Common myeloid progenitor, CD34-positive (primary cell): Measurements from ENCODE around the gene ZNF593OS.

ENCODE experiments used
- CTCF ChIA-PET: fragments of 350-600 bp; sonication (Branson Sonifier 250); formaldehyde crosslinking; loops from one replicate; lab custom pipeline; 2021; ENCODE audit warnings: antibody characterized with exemption; lab: Charles Lee
- POLR2A ChIA-PET: fragments of 350-600 bp; sonication (Branson Sonifier 250); formaldehyde crosslinking; loops from one replicate; lab custom pipeline; 2021; ENCODE audit warnings: antibody characterized with exemption; lab: Charles Lee
- DNase-seq, 3 donors: peaks; one replicate each; pipeline versions ENCODE4 v3.0.0 to v3.0.0-alpha.2; 2013
- H3K27ac ChIP-seq, 2 experiments: 1 replicate in 1 of 2; 2 replicates in 1 of 2; pipeline ENCODE4 v1.7.0; 2013; ENCODE audit warnings: inconsistent platforms in 2 of 2, low read length in 2 of 2, mild to moderate bottlenecking in 2 of 2, low read depth in 1 of 2, moderate library complexity in 1 of 2; ENCODE audit not compliant: severe bottlenecking in 2 of 2, insufficient read depth in 1 of 2, poor library complexity in 1 of 2
- H3K27me3 ChIP-seq, 5 experiments: replicated peaks in 2 of 5; 1 replicate in 3 of 5; 2 replicates in 2 of 5; pipeline versions ENCODE4 v1.6.1 to v1.7.0; 2013; ENCODE audit warnings: low read length in 4 of 5, mild to moderate bottlenecking in 2 of 5, moderate library complexity in 2 of 5, inconsistent platforms in 1 of 5; ENCODE audit not compliant: insufficient read depth in 5 of 5, control insufficient read depth in 4 of 5
- H3K36me3 ChIP-seq, 4 experiments: 1 replicate in 2 of 4; 2 replicates in 2 of 4; pipeline versions ENCODE4 v1.6.1 to v1.7.0; 2013; ENCODE audit warnings: low read length in 3 of 4, control low read depth in 1 of 4, mild to moderate bottlenecking in 1 of 4; ENCODE audit not compliant: control insufficient read depth in 4 of 4, insufficient read depth in 4 of 4
- H3K4me1 ChIP-seq, 4 experiments: 1 replicate in 3 of 4; 2 replicates in 1 of 4; pipeline versions ENCODE4 v1.6.1 to v1.7.1; 2013; ENCODE audit warnings: low read length in 3 of 4, mild to moderate bottlenecking in 3 of 4, control low read depth in 1 of 4, inconsistent platforms in 1 of 4, moderate library complexity in 1 of 4; ENCODE audit not compliant: control insufficient read depth in 4 of 4, insufficient read depth in 4 of 4; ENCODE audit errors: control extremely low read depth in 1 of 4
- H3K4me3 ChIP-seq, 7 experiments: 1 replicate in 4 of 7; 2 replicates in 3 of 7; pipeline versions ENCODE4 v1.5.1 to v1.7.0; 2013; ENCODE audit warnings: mild to moderate bottlenecking in 7 of 7, low read length in 6 of 7, moderate library complexity in 6 of 7, inconsistent platforms in 2 of 7, low read depth in 2 of 7, control low read depth in 1 of 7; ENCODE audit not compliant: insufficient read depth in 4 of 7, control insufficient read depth in 1 of 7; ENCODE audit errors: extremely low read depth in 1 of 7
- H3K9me3 ChIP-seq, 5 experiments: 1 replicate in 4 of 5; 2 replicates in 1 of 5; pipeline versions ENCODE4 v1.6.1 to v1.7.1; 2013; ENCODE audit warnings: low read length in 4 of 5, mild to moderate bottlenecking in 2 of 5, inconsistent platforms in 1 of 5, low read depth in 1 of 5, moderate library complexity in 1 of 5; ENCODE audit not compliant: control insufficient read depth in 4 of 5, insufficient read depth in 2 of 5; ENCODE audit errors: control extremely low read depth in 1 of 5
- WGBS: methylation state at CpG from one replicate; pipeline ENCODE4 v1.1.5; 2013; ENCODE audit not compliant: insufficient coverage; 5-methylcytosine and 5-hydroxymethylcytosine counted together

Gene ZNF593OS

DNA sequence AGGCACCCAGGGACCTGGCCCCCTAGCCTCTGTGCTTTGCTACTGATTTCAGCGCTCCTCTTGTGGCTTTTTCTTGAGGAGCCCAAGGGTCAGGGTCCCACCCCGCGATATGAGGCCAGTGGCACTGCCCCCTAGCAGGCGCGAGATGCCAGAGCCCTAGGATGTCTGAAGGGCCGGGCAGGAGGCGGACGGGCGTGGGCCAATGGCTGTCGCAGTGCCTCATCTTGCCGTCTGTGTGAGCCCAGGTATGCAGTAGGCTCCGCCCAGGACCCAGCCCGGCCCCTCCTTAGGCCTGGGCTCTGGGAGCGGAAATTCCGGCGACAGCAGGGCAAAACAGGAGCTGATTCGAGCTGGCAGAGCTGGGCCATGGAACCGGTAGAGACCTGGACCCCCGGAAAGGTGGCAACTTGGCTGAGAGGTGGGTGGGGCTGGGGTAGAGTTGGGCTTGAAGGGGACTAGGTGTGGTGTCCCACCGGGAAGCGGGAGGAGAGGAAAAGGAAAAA, 5.6 kb upstream of the ZNF593OS start, which contains the start of gene CNKSR1:
Gene CNKSR1, plus strand, starts transcription at position 310 of the 503 bp plus-strand sequence. Its CDS starts 57 bp downstream, at position 367.
- Histone ChIP-seq H3K4me3 (peak within 1 kb of the TSS in 3 of 7 experiments; percentile 4 to 67 (median 34)), H3K27ac (no peak within 1 kb of the TSS), H3K27me3 (no peaks in the 10 kb centered on the region), H3K4me1 (peaks cover 0 to 10% (median 0%) of the 10 kb centered on the region in 4 experiments), H3K9me3 (no peaks in the 10 kb centered on the region), H3K36me3 (peaks cover 0 to 12% (median 2%) of the 10 kb centered on the region in 4 experiments)
- 56% methylated on average over 21 of the region's 21 CpGs for WGBS
- no peak for DNase-seq
- ChIA-PET CTCF (interaction anchor here (0.9 to 2.7 kb wide), 6 partner anchors 9 to 217 kb away, joined by 3 to 8 read pairs (median 3); partner anchors contain the start of genes C1orf232 and CATSPER4), POLR2A (no interaction called here)

DNA sequence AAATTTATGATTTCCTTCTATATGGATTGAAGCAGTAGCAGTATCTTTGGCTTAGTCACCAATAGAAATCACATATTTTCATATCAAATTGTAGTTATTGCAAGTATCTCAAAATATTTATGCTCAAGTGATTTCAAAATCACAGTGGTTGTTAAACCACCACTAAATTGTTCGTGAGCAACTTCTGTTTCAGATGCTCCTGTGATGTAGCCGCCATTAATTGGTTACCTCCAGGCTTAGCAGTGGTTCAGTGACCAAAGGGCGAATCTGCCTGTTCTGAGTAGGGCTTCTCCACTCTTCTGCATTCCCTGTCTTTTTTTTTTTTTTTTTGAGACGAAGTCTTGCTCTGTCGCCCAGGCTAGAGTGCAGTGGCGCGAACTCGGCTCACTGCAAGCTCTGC, 3.7 kb upstream of the ZNF593OS start:
- CTCF ChIA-PET: interaction anchor here (1.6 kb wide), 1 partner anchor 10 kb away, joined by 5 read pairs; no protein-coding TSS in a partner anchor
- no peak overlapping the region for H3K4me3 ChIP-seq
- 100% methylated on average over 3 of the region's 8 CpGs for WGBS
- POLR2A ChIA-PET: no interaction called here
- no peak for DNase-seq
- no peak overlapping the region for H3K27ac ChIP-seq
- H3K36me3 ChIP-seq: peaks cover 0 to 10% (median 6%) of the 10 kb centered on the region in 4 experiments
- H3K9me3 ChIP-seq: no peaks in the 10 kb centered on the region
- H3K4me1 ChIP-seq: peaks cover 0 to 17% (median 6%) of the 10 kb centered on the region in 4 experiments
- no peaks in the 10 kb centered on the region for H3K27me3 ChIP-seq

GRCh38 chr1:26170472-26170821, 1.2 kb downstream of the ZNF593OS start:
- ChIA-PET CTCF (interaction anchor here (1.0 to 2.0 kb wide), 13 partner anchors 8 to 208 kb away, joined by 3 to 10 read pairs (median 4); partner anchors contain the start of gene CD52), POLR2A (no interaction called here)
- no peaks in the 10 kb centered on the region for H3K27me3 ChIP-seq
- DNase-seq: no peak
- peaks cover 0 to 10% (median 5%) of the 10 kb centered on the region in 4 experiments for H3K36me3 ChIP-seq
- no peaks in the 10 kb centered on the region for H3K9me3 ChIP-seq
- WGBS: 58% methylated on average over 6 of the region's 9 CpGs
- peak overlapping the region; percentile 33 to 85 for H3K27ac ChIP-seq
- peaks cover 0 to 21% (median 11%) of the 10 kb centered on the region in 4 experiments for H3K4me1 ChIP-seq
- H3K4me3 ChIP-seq: peak overlapping the region; percentile 70 to 85 (median 79)

DNA sequence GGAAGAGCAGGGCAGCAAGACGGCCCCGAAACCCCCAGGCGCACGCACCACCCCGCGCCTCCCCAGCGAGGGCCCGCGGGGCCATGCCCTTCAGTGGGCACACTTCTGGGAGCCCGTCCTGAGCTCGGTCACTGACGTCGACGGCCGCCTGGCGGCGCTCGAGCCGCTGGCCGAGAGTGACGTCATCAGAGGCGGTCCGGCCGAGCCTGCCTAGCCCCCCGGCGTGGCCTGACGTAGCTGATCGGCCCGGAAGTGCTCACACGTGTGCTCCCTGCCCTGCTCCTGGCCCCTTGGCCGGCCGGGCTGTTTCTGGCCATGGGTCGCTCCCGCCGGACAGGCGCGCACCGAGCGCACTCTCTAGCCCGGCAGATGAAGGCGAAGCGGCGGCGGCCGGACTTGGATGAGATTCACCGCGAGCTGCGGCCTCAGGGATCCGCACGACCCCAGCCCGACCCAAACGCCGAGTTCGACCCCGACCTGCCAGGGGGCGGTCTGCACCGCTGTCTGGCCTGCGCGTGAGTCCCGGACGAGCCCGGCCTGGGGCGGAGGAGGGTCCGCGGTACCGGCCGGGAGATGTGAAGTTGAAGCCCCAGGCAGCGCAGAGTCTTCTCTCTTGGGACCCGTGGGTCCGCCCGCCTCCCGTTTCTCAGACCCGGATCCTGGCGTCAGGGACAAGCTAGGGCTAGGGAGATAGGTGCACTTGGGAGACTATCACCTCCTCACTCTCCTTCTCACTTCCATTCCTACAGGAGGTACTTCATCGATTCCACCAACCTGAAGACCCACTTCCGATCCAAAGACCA, 1.8 kb downstream of the ZNF593OS start, which contains the start of gene ZNF593:
Gene ZNF593, plus strand, starts transcription at position 240 of the 803 bp plus-strand sequence. Its CDS starts 76 bp downstream, at position 316.
- Histone ChIP-seq H3K27ac (peak within 1 kb of the TSS; percentile 33 to 85), H3K4me1 (peaks cover 0 to 25% (median 11%) of the 10 kb centered on the region in 4 experiments), H3K36me3 (peaks cover 0 to 10% (median 5%) of the 10 kb centered on the region in 4 experiments), H3K9me3 (no peaks in the 10 kb centered on the region), H3K4me3 (peak within 1 kb of the TSS; percentile 70 to 85 (median 79)), H3K27me3 (no peaks in the 10 kb centered on the region)
- CTCF ChIA-PET: interaction anchor here (0.6 to 2.0 kb wide), 18 partner anchors 8 to 209 kb away, joined by 3 to 11 read pairs (median 4); partner anchors contain the start of genes CD52 and CEP85
- DNase-seq: peak; percentile 89 to 91 (median 91)
- POLR2A ChIA-PET: interaction anchor here (0.6 to 0.8 kb wide), 3 partner anchors 12 to 150 kb away, joined by 3 to 6 read pairs (median 3); partner anchors contain the start of gene CEP85
- 0% methylated on average over 46 of the region's 76 CpGs for WGBS

DNA sequence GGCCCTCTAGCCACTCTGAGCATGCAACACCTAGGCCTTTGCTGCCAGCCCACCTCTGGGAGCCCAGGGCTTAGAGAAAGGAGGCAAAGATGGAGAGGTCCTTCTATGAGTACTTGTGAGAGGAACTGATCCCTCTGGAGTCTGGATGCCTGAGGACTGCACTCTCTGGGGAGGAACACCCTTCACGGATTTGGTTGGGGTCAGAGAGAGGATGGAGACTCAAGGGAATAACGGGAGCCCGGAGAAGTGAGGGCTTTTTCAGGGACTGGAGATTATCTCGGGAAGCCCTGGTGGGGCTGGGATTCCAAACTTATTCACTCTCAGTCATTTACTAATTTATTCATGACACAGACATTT, 2.5 kb downstream of the ZNF593OS start:
- Histone ChIP-seq H3K4me1 (peaks cover 0 to 30% (median 14%) of the 10 kb centered on the region in 4 experiments), H3K4me3 (peak overlapping the region in 3 of 7 experiments; percentile 79 to 84 (median 83)), H3K27ac (peak overlapping the region in 1 of 2 experiments; percentile 85), H3K27me3 (no peaks in the 10 kb centered on the region), H3K36me3 (peaks cover 0 to 10% (median 5%) of the 10 kb centered on the region in 4 experiments), H3K9me3 (no peaks in the 10 kb centered on the region)
- no peak for DNase-seq
- 94% methylated on average over 3 of the region's 4 CpGs for WGBS
- POLR2A ChIA-PET: interaction anchor here (0.6 kb wide), 1 partner anchor 150 kb away, joined by 6 read pairs; no protein-coding TSS in a partner anchor
- CTCF ChIA-PET: interaction anchor here (0.6 to 2.0 kb wide), 14 partner anchors 8 to 210 kb away, joined by 3 to 11 read pairs (median 4); partner anchors contain the start of genes CD52, CEP85 and CNKSR1

DNA sequence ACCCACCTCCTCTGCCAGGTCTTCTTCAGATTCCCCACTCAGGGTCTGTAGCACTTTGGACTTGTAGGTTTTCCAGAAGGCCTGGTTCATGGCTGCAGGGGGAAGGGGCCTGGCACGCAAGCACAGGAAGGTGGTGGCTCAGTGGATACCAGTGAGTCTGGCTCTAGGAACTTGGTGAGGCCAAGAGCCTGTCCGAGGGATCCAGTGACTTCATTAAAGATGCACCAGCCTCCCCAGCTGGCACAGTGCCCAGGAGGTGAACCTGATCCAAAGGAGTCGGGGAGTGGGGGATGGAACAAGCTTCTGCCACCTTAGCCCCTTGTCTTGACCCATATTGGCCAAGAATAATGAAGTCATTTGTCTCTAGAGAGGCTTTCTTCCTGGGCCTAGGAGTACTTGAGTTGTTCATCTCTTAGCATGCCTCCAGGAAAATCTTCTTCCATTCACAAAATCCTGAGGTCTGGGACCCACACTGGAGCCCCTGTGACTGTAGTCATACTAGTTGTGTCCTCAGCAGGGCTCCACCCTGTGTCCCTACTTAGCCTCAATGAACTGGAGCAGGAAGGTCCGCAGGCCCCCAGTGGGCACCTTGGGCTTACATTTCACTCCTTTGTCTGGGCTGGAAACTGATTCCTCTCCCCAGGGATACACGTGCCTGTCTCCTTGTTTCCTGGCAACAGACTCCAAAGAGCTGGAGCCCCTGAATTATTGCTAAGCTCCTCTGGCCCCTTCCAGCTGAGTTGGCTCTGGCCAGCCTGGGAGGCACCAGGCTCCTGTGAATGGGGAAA, 3.0 kb downstream of the ZNF593OS start, which contains the start of gene C1orf232:
Gene C1orf232, minus strand, starts transcription at position 554 of the 788 bp plus-strand sequence. Its CDS starts 464 bp downstream, at position 90.
- WGBS: 96% methylated on average over 5 of the region's 5 CpGs
- no peaks in the 10 kb centered on the region for H3K27me3 ChIP-seq
- H3K27ac ChIP-seq: peak within 1 kb of the TSS in 1 of 2 experiments; percentile 85
- no peak for DNase-seq
- peaks cover 0 to 10% (median 5%) of the 10 kb centered on the region in 4 experiments for H3K36me3 ChIP-seq
- peak within 1 kb of the TSS; percentile 70 to 85 (median 79) for H3K4me3 ChIP-seq
- H3K9me3 ChIP-seq: no peaks in the 10 kb centered on the region
- H3K4me1 ChIP-seq: peaks cover 0 to 35% (median 19%) of the 10 kb centered on the region in 4 experiments
- ChIA-PET POLR2A (no interaction called here), CTCF (interaction anchor here (1.5 to 2.0 kb wide), 6 partner anchors 9 to 149 kb away, joined by 4 to 11 read pairs (median 8); partner anchors contain the start of genes CD52, CEP85 and CNKSR1)
